NCI-H345 (cell line): ENCODE results near the gene WBP1L.
"Not testable (repeated sequence)": the region's sequence is repeated elsewhere in the genome, so short reads cannot be mapped to it uniquely, and the experiment has no call there.

Experiments
- DNase-seq: peaks from one replicate; lab custom pipeline; 2025; lab: John Stamatoyannopoulos, UW

Gene WBP1L

GRCh38 chr10:102723989-102724388 lies 19.8 kb upstream of the WBP1L start:
- DNase-seq, result no peak

- no peak for DNase-seq
Observed at GRCh38 chr10:102726274-102726673, 17.5 kb upstream of the WBP1L start.

GRCh38 chr10:102727037-102727818 lies 16.5 kb upstream of the WBP1L start:
- no peak for DNase-seq

GRCh38 chr10:102729029-102730026 lies 14.4 kb upstream of the WBP1L start:
- DNase-seq, result peak; percentile 22

GRCh38 chr10:102731222-102731800 lies 12.4 kb upstream of the WBP1L start:
- DNase-seq, result no peak

- no peak for DNase-seq
Observed at GRCh38 chr10:102732661-102733060, 11.1 kb upstream of the WBP1L start.

GRCh38 chr10:102735065-102735562 lies 8.6 kb upstream of the WBP1L start:
- DNase-seq, result no peak

- DNase-seq, result no peak
Observed at GRCh38 chr10:102738692-102739121, 5.0 kb upstream of the WBP1L start.

GRCh38 chr10:102740229-102740628 lies 3.5 kb upstream of the WBP1L start:
- DNase-seq, result no peak

- no peak for DNase-seq
Observed at GRCh38 chr10:102741726-102742237, 2.0 kb upstream of the WBP1L start.

GRCh38 chr10:102742313-102742712 lies 1.4 kb upstream of the WBP1L start:
- DNase-seq, result not testable (repeated sequence)

- DNase-seq, result no peak
Observed at GRCh38 chr10:102743078-102743587, 615 bp upstream of the WBP1L start.

- no peak for DNase-seq
Observed at GRCh38 chr10:102744374-102745051, 765 bp downstream of the WBP1L start.

GRCh38 chr10:102745157-102745556 lies 1.4 kb downstream of the WBP1L start:
- no peak for DNase-seq

GRCh38 chr10:102752266-102752930 lies 8.7 kb downstream of the WBP1L start:
- DNase-seq, result no peak

- DNase-seq, result no peak
Observed at GRCh38 chr10:102752934-102753664, 9.4 kb downstream of the WBP1L start.

- no peak for DNase-seq
Observed at GRCh38 chr10:102753718-102754117, 10.0 kb downstream of the WBP1L start.

GRCh38 chr10:102757323-102757722 lies 13.6 kb downstream of the WBP1L start:
- no peak for DNase-seq

GRCh38 chr10:102758240-102758932 lies 14.6 kb downstream of the WBP1L start:
- no peak for DNase-seq
